GM12891 (cell line): ENCODE results near the gene SLC7A1.

Experiments used
- POLR2A ChIP-seq: IDR thresholded peaks from 2 replicates; pipeline ENCODE4 v1.6.1; 2011; ENCODE audit warnings: low read depth, low read length, control low read depth
- POLR2AphosphoS5 ChIP-seq: IDR thresholded peaks from 2 replicates; pipeline ENCODE4 v1.6.1; 2011; ENCODE audit warnings: low read depth, low read length, control low read depth

DNA sequence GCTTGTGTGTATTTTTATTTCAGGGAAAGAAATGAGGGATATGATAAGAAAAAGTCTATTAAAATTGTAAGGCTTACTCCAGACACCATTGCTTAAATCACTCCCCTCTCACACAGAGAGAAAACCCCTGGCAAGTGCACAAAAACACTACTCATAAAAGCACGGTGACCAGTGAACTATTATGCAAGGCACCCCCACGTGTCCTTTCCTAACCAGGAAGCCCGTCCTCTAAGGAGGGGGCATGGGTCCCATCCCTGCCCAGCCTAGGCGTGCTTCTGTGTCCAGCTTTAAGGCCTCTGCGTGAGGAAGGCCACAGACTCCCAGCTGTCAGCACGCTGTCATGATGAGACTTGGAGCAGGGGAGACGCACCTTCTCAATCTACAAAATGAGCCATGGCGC lies 83.5 kb downstream of the SLC7A1 start:
- TF ChIP-seq POLR2A = no peak
- no peak for TF ChIP-seq POLR2AphosphoS5
